Measurements from ENCODE around the gene SFSWAP. TPM values are rescaled to one million over a fixed set of nuclear protein-coding genes. Genes with fewer than 3 reads are reported as not detected.

Gene SFSWAP
- total and polyA plus RNA-seq, 2 of the 13 experiments (the other 11 are each of a cell fraction or from before 2014, with no cell fraction given): 17.1 to 27.7 TPM

DNA sequence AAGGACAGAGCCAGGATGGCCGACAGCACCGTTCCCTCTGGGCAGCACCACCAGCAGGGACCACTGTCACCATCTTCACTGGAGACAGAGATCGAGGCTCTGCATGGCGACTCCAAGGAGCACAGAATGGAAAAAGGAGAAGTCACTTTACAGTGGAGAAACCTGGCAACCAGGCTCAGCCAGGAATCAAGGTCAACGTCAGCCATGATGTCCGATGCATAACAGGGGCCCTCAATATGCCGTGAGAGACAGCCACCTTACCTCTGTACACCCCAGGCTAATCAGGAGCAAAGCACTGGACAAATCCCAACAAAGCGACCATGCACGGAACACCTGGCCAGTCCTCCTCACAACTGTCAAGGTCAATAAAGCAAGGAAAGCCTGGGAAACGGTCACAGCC lies 20.6 kb upstream of the SFSWAP start (continued):
- TF ChIP-seq, protein P1, sequence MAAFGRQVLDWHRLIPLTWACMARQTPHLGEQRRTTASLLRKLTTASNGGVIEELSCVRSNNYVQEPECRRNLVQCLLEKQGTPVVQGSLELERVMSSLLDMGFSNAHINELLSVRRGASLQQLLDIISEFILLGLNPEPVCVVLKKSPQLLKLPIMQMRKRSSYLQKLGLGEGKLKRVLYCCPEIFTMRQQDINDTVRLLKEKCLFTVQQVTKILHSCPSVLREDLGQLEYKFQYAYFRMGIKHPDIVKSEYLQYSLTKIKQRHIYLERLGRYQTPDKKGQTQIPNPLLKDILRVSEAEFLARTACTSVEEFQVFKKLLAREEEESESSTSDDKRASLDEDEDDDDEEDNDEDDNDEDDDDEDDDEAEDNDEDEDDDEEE (CRISPR knock-in tag; IDR thresholded peaks at IDR 0.05): no peak
- TF ChIP-seq CREM (IDR thresholded peaks at IDR 0.05) (no peak), CREM (CRISPR knock-in tag; IDR thresholded peaks at IDR 0.05) (no peak), PHF8 (CRISPR knock-in tag; IDR thresholded peaks at IDR 0.05) (no peak), MED8 (CRISPR knock-in tag; IDR thresholded peaks at IDR 0.05; ENCODE audit: insufficient replicate concordance) (no peak), KDM5A (IDR thresholded peaks at IDR 0.05; ENCODE audit: borderline replicate concordance, low read length) (no peak), ZNF777 (CRISPR knock-in tag; IDR thresholded peaks at IDR 0.05) (no peak), JUN (CRISPR knock-in tag; IDR thresholded peaks at IDR 0.05) (no peak), SMARCE1 (IDR thresholded peaks at IDR 0.05; ENCODE audit: borderline replicate concordance) (no peak)
- TF ChIP-seq, protein P2, sequence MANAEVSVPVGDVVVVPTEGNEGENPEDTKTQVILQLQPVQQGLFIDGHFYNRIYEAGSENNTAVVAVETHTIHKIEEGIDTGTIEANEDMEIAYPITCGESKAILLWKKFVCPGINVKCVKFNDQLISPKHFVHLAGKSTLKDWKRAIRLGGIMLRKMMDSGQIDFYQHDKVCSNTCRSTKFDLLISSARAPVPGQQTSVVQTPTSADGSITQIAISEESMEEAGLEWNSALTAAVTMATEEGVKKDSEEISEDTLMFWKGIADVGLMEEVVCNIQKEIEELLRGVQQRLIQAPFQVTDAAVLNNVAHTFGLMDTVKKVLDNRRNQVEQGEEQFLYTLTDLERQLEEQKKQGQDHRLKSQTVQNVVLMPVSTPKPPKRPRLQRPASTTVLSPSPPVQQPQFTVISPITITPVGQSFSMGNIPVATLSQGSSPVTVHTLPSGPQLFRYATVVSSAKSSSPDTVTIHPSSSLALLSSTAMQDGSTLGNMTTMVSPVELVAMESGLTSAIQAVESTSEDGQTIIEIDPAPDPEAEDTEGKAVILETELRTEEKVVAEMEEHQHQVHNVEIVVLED (CRISPR knock-in tag; IDR thresholded peaks at IDR 0.05; ENCODE audit: borderline replicate concordance): no peak
- TF ChIP-seq, protein P3, sequence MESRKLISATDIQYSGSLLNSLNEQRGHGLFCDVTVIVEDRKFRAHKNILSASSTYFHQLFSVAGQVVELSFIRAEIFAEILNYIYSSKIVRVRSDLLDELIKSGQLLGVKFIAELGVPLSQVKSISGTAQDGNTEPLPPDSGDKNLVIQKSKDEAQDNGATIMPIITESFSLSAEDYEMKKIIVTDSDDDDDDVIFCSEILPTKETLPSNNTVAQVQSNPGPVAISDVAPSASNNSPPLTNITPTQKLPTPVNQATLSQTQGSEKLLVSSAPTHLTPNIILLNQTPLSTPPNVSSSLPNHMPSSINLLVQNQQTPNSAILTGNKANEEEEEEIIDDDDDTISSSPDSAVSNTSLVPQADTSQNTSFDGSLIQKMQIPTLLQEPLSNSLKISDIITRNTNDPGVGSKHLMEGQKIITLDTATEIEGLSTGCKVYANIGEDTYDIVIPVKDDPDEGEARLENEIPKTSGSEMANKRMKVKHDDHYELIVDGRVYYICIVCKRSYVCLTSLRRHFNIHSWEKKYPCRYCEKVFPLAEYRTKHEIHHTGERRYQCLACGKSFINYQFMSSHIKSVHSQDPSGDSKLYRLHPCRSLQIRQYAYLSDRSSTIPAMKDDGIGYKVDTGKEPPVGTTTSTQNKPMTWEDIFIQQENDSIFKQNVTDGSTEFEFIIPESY (CRISPR knock-in tag; IDR thresholded peaks at IDR 0.05): no peak
